Stimulated activated CD4-positive, alpha-beta T cell treated with anti-CD3 and anti-CD28 coated beads, Interleukin-2, amount 100 ng/mL, for 4 hours (primary cell): ENCODE data around the gene WDR7.

ENCODE experiments used
- DNase-seq: peaks from one replicate; pipeline ENCODE4 v3.0.0-alpha.2; 2020; ENCODE audit warnings: low read depth

Gene WDR7

GRCh38 chr18:56804395-56804794 lies 153.2 kb downstream of the WDR7 start:
- DNase-seq = no peak

- DNase-seq = no peak
Measured at GRCh38 chr18:56807901-56808300, 156.7 kb downstream of the WDR7 start.

- DNase-seq = no peak
Measured at GRCh38 chr18:56812674-56813073, 161.5 kb downstream of the WDR7 start.

- no peak for DNase-seq
Measured at GRCh38 chr18:56815926-56816325, 164.8 kb downstream of the WDR7 start.

GRCh38 chr18:56823986-56824565 lies 172.9 kb downstream of the WDR7 start:
- DNase-seq = no peak

GRCh38 chr18:56825321-56825720 lies 174.2 kb downstream of the WDR7 start:
- DNase-seq = no peak

GRCh38 chr18:56825878-56826277 lies 174.7 kb downstream of the WDR7 start:
- no peak for DNase-seq

- DNase-seq = no peak
Measured at GRCh38 chr18:56831988-56832387, 180.8 kb downstream of the WDR7 start.

- DNase-seq = no peak
Measured at GRCh38 chr18:56835331-56835730, 184.2 kb downstream of the WDR7 start.

- DNase-seq = no peak
Measured at GRCh38 chr18:56836173-56836572, 185.0 kb downstream of the WDR7 start.

GRCh38 chr18:56841836-56842235 lies 190.7 kb downstream of the WDR7 start:
- DNase-seq = no peak

GRCh38 chr18:56843241-56843640 lies 192.1 kb downstream of the WDR7 start:
- DNase-seq = no peak

GRCh38 chr18:56844556-56844955 lies 193.4 kb downstream of the WDR7 start:
- DNase-seq = no peak

- DNase-seq = no peak
Measured at GRCh38 chr18:56851774-56852173, 200.6 kb downstream of the WDR7 start.

- DNase-seq = no peak
Measured at GRCh38 chr18:56853961-56854360, 202.8 kb downstream of the WDR7 start.

- no peak for DNase-seq
Measured at GRCh38 chr18:56861244-56861643, 210.1 kb downstream of the WDR7 start.

GRCh38 chr18:56869189-56869777 lies 218.1 kb downstream of the WDR7 start:
- DNase-seq = no peak

GRCh38 chr18:56870982-56871381 lies 219.8 kb downstream of the WDR7 start:
- no peak for DNase-seq

GRCh38 chr18:56872140-56872539 lies 221.0 kb downstream of the WDR7 start:
- DNase-seq = no peak

GRCh38 chr18:56873441-56874140 lies 222.4 kb downstream of the WDR7 start:
- no peak for DNase-seq

GRCh38 chr18:56878711-56879110 lies 227.6 kb downstream of the WDR7 start:
- DNase-seq = no peak

GRCh38 chr18:56884511-56884910 lies 233.4 kb downstream of the WDR7 start:
- no peak for DNase-seq

- DNase-seq = no peak
Measured at GRCh38 chr18:56888978-56889377, 237.8 kb downstream of the WDR7 start.

- DNase-seq = no peak
Measured at GRCh38 chr18:56889621-56890020, 238.5 kb downstream of the WDR7 start.
